HCT116 (cell line): ENCODE data around the gene TMEM132E. TPM values are rescaled to one million over a fixed set of nuclear protein-coding genes. Genes with fewer than 3 reads are reported as not detected.

Experiments
- ATAC-seq: fragments of 200-7000 bp; cut with Tn5 transposase; 2 replicates; pipeline ENCODE4 v1.9.1; 2020; ENCODE audit warnings: mild to moderate bottlenecking, moderate library complexity
- BruUV-seq: library from RNA; stranded (reverse); fragments of 400-500 nt; replicated peaks from 2 replicates; lab custom pipeline; 2021; lab: Mats Ljungman, UMichigan
- CTCF ChIA-PET: fragments of 300-600 bp; sonication (Branson Sonifier 250); formaldehyde crosslinking; loops from one replicate; lab custom pipeline; 2021; ENCODE audit warnings: antibody characterized with exemption; lab: Charles Lee
- POLR2A ChIA-PET: fragments of 300-600, 350-600 bp; sonication (Branson Sonifier 250); formaldehyde crosslinking; loops from one replicate; lab custom pipeline; 2021; ENCODE audit warnings: antibody characterized with exemption; lab: Charles Lee
- RAD21 ChIA-PET, 2 experiments: fragments of 300-600 bp; sonication (Branson Sonifier 250); formaldehyde crosslinking; loops; one replicate each; lab custom pipeline; 2023; ENCODE audit warnings: low total read pairs in 2 of 2; ENCODE audit not compliant: uncharacterized antibody in 2 of 2, unreplicated experiment in 2 of 2, low non-redundant PET in 1 of 2; lab: Charles Lee
- DNase-seq: peaks from one replicate; pipeline ENCODE4 v3.0.0-alpha.2; 2010; ENCODE audit warnings: low read depth, low spot score
- H2AFZ ChIP-seq: fragments of 200-600 bp; shearing (Covaris generic), sonication (generic); 2 replicates; pipeline ENCODE4 v1.6.1; 2017; ENCODE audit warnings: low read depth, mixed run types, mixed read lengths, antibody characterized with exemption, low read length; ENCODE audit not compliant: poor library complexity, severe bottlenecking
- H3K27ac ChIP-seq: 2 replicates; pipeline ENCODE4 v1.5.1; 2012; ENCODE audit warnings: low read depth, low read length
- H3K27me3 ChIP-seq: fragments of 200-600 bp; sonication (generic); 2 replicates; pipeline ENCODE4 v1.6.1; 2016; ENCODE audit warnings: mixed run types, low read length, mixed read lengths; ENCODE audit not compliant: insufficient read depth
- H3K36me3 ChIP-seq, 2 experiments: fragments of 200-500 bp in 1 of 2; fragments of 200-600 bp in 1 of 2; sonication (Bioruptor generic) in 1 of 2; sonication (generic) in 1 of 2; 2 replicates each; pipeline versions ENCODE4 v1.5.1 to v1.6.1; 2014 to 2016; ENCODE audit warnings: low read length in 2 of 2, inconsistent platforms in 1 of 2, mixed read lengths in 1 of 2, mixed run types in 1 of 2; ENCODE audit not compliant: insufficient read depth in 2 of 2, control insufficient read depth in 1 of 2
- H3K4me1 ChIP-seq, 2 experiments: fragments of 200-600 bp in 1 of 2; sonication (generic) in 1 of 2; 2 replicates each; pipeline versions ENCODE4 v1.5.1 to v1.6.1; 2012 to 2017; ENCODE audit warnings: low read length in 2 of 2, inconsistent platforms in 1 of 2, mild to moderate bottlenecking in 1 of 2, mixed read lengths in 1 of 2, mixed run types in 1 of 2, moderate library complexity in 1 of 2; ENCODE audit not compliant: insufficient read depth in 2 of 2, control insufficient read depth in 1 of 2
- H3K4me2 ChIP-seq: fragments of 200-600 bp; sonication (generic); 2 replicates; pipeline ENCODE4 v1.6.1; 2017; ENCODE audit warnings: mixed run types, low read length, mixed read lengths
- H3K4me3 ChIP-seq, 2 experiments: fragments of 200-600 bp in 1 of 2; sonication (generic) in 1 of 2; replicated peaks in 1 of 2; 2 replicates each; pipeline ENCODE4 v1.5.1; 2011 to 2016; ENCODE audit warnings: low read length in 2 of 2, control low read depth in 1 of 2, low read depth in 1 of 2, mild to moderate bottlenecking in 1 of 2, mixed read lengths in 1 of 2, mixed run types in 1 of 2
- H3K79me2 ChIP-seq: fragments of 200-600 bp; sonication (generic); 2 replicates; pipeline ENCODE4 v1.6.1; 2017; ENCODE audit warnings: mild to moderate bottlenecking, mixed run types, low read length, moderate library complexity, mixed read lengths; ENCODE audit not compliant: insufficient read depth
- H3K9ac ChIP-seq: fragments of 200-600 bp; sonication (generic); 2 replicates; pipeline ENCODE4 v1.6.1; 2016; ENCODE audit warnings: low read length, mixed read lengths
- H3K9me2 ChIP-seq: fragments of 200-600 bp; sonication (generic), shearing (Covaris generic); 2 replicates; pipeline ENCODE4 v1.6.1; 2017; ENCODE audit warnings: mixed run types, mild to moderate bottlenecking, moderate library complexity; ENCODE audit not compliant: insufficient read depth
- H3K9me3 ChIP-seq, 2 experiments: fragments of 200-500 bp in 1 of 2; fragments of 200-600 bp in 1 of 2; sonication (Bioruptor generic) in 1 of 2; sonication (generic) in 1 of 2; 2 replicates each; pipeline ENCODE4 v1.6.1; 2014 to 2017; ENCODE audit warnings: low read length in 2 of 2, mixed read lengths in 2 of 2, inconsistent platforms in 1 of 2, low read depth in 1 of 2, mild to moderate bottlenecking in 1 of 2, mixed run types in 1 of 2, moderate library complexity in 1 of 2; ENCODE audit not compliant: control insufficient read depth in 1 of 2, insufficient read depth in 1 of 2
- H4K20me1 ChIP-seq: fragments of 200-600 bp; sonication (generic), shearing (Covaris generic); 2 replicates; pipeline ENCODE4 v1.6.1; 2017; ENCODE audit warnings: mixed run types, mild to moderate bottlenecking, moderate library complexity; ENCODE audit not compliant: insufficient read depth
- EGR1 ChIP-seq: IDR thresholded peaks from 2 replicates; pipeline ENCODE4 v1.6.1; 2012; ENCODE audit warnings: low read depth
- ELF1 ChIP-seq: IDR thresholded peaks from 2 replicates; pipeline ENCODE4 v1.6.1; 2012; ENCODE audit warnings: low read depth, borderline replicate concordance
- EZH2phosphoT487 ChIP-seq: fragments of 200-600 bp; IDR thresholded peaks from 2 replicates; pipeline ENCODE4 v1.6.1; 2018; ENCODE audit warnings: antibody characterized with exemption, borderline replicate concordance
- FOSL1 ChIP-seq: IDR thresholded peaks from 2 replicates; pipeline ENCODE4 v1.6.1; 2012; ENCODE audit warnings: low read depth
- MAX ChIP-seq: IDR thresholded peaks from 2 replicates; pipeline ENCODE4 v1.6.1; 2012
- POLR2A ChIP-seq: IDR thresholded peaks from 2 replicates; pipeline ENCODE4 v1.7.0; 2011; ENCODE audit warnings: borderline replicate concordance; ENCODE audit not compliant: insufficient read depth, insufficient read length; ENCODE audit errors: extremely low read depth
- REST ChIP-seq: IDR thresholded peaks from 2 replicates; pipeline ENCODE4 v1.6.1; 2012; ENCODE audit warnings: low read depth
- SIN3A ChIP-seq: IDR thresholded peaks from 2 replicates; pipeline ENCODE4 v1.6.1; 2012; ENCODE audit warnings: low read depth
- SP1 ChIP-seq: IDR thresholded peaks from 2 replicates; pipeline ENCODE4 v1.6.1; 2012; ENCODE audit warnings: low read depth
- SRF ChIP-seq: IDR thresholded peaks from 2 replicates; pipeline ENCODE4 v1.6.1; 2012; ENCODE audit warnings: low read depth
- TCF7L2 ChIP-seq: IDR thresholded peaks from 2 replicates; pipeline ENCODE4 v1.7.0; 2011; ENCODE audit warnings: borderline replicate concordance, inconsistent platforms; ENCODE audit not compliant: insufficient read depth, insufficient read length; ENCODE audit errors: extremely low read depth
- YY1 ChIP-seq: IDR thresholded peaks from 2 replicates; pipeline ENCODE4 v1.6.1; 2011; ENCODE audit warnings: low read length, low read depth, moderate library complexity, mild to moderate bottlenecking; ENCODE audit not compliant: insufficient replicate concordance; ENCODE audit errors: extremely low read depth
- ZBTB33 ChIP-seq: IDR thresholded peaks from 2 replicates; pipeline ENCODE4 v1.6.1; 2011; ENCODE audit warnings: mild to moderate bottlenecking, low read length, moderate library complexity; ENCODE audit not compliant: insufficient replicate concordance; ENCODE audit errors: extremely low read depth
- intact Hi-C: fragments of 100-400 bp; cut with micrococcal nuclease; formaldehyde crosslinking; loops from 2 replicates; pipeline ENCODE4 v1.10.0; 2022
- total RNA-seq: library from RNA; stranded (reverse); gene quantifications from one replicate; pipeline ENCODE4 v1.2.1, GENCODE V29; 2021; ENCODE audit not compliant: unreplicated experiment

Gene TMEM132E
- total RNA-seq, 1 experiment from 2014 or later, result not detected

GRCh38 chr17:34616148-34616547 is 36.8 kb downstream of the TMEM132E start:
- Histone ChIP-seq H3K79me2 (no peaks in the 10 kb centered on the region), H3K4me2 (no peak overlapping the region), H3K4me1 (no peaks in the 10 kb centered on the region), H3K9ac (no peak overlapping the region), H3K27ac (no peak overlapping the region), H3K36me3 (no peaks in the 10 kb centered on the region), H3K9me3 (no peaks in the 10 kb centered on the region), H3K27me3 (peaks cover 11% of the 10 kb centered on the region; the same call in 1 of the 2 replicates), H3K9me2 (no peaks in the 10 kb centered on the region), H2AFZ (no peak overlapping the region), H4K20me1 (no peaks in the 10 kb centered on the region), H3K4me3 (no peak overlapping the region)
- intact Hi-C loops, result no loop called here
- ChIA-PET RAD21 (no interaction called here), CTCF (interaction anchor here (0.7 kb wide), 1 partner anchor 22 kb away, joined by 3 read pairs; no protein-coding TSS in a partner anchor), POLR2A (no interaction called here)
- BruUV-seq, result no TSS peak
- TF ChIP-seq SP1 (no peak), EZH2phosphoT487 (no peak), SRF (no peak), TCF7L2 (no peak), YY1 (no peak), ZBTB33 (no peak), POLR2A (no peak), FOSL1 (no peak), EGR1 (no peak), SIN3A (no peak), MAX (no peak), REST (no peak), ELF1 (no peak)
- DNase-seq, result no peak
- ATAC-seq, result no peak
